GM19328 (cell line): Measurements from ENCODE around the gene TMEM44.
A peak's percentile ranks its signal among the peaks of the same experiment; 100 is the strongest.
"Not testable (repeated sequence)": the region's sequence is repeated elsewhere in the genome, so short reads cannot be mapped to it uniquely, and the experiment has no call there.

Experiments used
- ATAC-seq: cut with Tn5 transposase; IDR thresholded peaks from one replicate; pipeline ENCODE4 v1.9.1; 2021; ENCODE audit warnings: mild to moderate bottlenecking, moderate library complexity; ENCODE audit not compliant: unreplicated experiment

Gene TMEM44

GRCh38 chr3:194612221-194612620 lies 21.0 kb downstream of the TMEM44 start:
- no peak for ATAC-seq

GRCh38 chr3:194610689-194611088 lies 22.5 kb downstream of the TMEM44 start:
- ATAC-seq, result no peak

- no peak for ATAC-seq
These were observed 23.6 kb downstream of the TMEM44 start for GRCh38 chr3:194609601-194610000.

GRCh38 chr3:194608981-194609380 lies 24.2 kb downstream of the TMEM44 start:
- no peak for ATAC-seq

DNA sequence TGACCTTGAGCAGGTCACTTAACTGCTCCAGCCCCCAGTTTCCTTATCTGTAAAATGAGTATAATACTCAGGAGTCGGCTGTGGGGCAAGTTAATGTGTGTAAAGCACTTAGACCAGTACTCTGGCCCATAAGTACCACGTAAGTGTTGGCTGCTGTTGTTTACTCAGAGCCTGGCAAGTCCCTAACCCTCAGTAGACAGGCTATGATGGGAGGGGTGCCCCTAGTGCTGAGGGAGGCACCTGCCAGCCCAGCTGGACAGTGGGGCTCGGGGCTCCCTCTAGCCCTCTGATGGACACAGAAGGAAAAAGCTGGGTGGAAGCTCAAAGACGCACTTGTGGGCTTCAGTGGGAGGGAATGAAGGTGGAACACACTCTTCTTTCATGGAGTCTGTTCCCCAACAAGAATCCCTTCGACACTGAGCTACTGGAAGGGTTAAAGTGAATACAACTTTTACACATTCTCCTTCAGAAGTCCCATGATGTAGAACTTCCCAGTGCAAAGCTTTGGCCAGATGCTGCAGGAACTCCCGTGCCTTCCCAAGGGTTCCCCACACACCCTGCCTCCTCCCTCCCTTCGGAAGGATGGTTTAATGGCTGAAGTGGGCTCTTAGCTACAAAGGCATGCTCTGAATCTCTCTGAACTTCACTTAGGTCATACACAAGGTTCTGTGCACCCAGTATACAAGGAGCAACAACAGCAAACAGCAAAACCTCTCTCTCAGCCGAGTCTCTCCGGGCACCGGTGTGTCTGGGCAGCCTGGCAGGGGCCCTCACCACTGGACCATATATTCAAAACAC lies 25.4 kb downstream of the TMEM44 start:
- no peak for ATAC-seq

GRCh38 chr3:194606941-194607340 lies 26.3 kb downstream of the TMEM44 start:
- ATAC-seq, result no peak

DNA sequence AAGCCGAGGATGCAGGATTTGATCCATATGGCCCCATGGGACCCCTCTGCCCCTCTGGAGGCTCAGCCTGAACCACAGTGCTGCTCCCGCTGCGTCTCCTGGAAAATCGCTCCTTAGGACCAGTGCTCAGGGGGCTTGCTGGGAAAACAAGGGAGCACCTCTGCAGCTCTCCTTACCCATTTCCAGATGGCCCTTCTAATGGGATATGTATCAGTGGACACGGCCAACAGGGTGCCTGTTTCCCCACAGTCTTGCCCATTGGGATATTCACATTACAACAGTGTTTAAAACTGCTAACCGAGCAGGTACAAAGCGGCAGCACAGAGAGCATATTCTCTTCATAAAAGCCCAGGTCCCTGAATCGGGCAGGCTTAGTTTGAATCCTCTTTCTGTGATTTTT lies 27.1 kb downstream of the TMEM44 start:
- no peak for ATAC-seq

DNA sequence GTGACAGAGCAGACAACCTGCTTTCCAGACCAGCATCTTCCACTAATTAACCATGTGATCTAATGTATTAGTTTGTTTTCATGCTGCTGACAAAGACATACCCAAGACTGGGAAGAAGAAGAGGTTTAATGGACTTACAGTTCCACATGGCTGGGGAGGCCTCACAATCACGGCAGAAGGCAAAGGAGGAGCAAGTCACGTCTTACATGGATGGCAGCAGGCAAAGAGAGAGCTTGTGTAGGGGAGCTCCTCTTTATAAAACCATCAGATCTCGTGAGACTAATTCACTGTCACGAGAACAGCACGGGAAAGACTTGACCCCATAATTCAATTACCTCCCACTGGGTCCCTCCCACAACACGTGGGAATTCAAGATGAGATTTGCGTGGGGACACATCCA lies 27.9 kb downstream of the TMEM44 start:
- not testable (repeated sequence) for ATAC-seq

- no peak for ATAC-seq
These were observed 28.4 kb downstream of the TMEM44 start for GRCh38 chr3:194604837-194605236.

DNA sequence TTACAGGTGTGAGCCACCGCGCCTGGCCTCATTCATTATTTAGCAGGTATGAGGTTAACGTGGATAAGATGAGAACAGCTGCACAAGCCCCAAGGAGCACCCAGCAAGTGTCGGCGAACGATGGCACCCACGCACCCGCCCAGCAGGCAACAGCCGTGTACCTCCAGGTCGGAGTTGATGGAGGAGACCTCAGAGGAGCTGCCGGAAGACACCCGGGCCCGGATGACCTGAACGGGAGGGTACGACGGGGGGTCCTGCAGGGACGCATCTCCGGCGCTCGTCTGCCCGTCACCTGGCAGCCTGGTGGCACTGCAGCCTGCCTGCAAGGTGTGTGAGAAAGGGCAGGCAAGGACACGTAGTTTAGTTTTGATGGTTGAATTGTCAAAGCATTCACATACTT lies 29.1 kb downstream of the TMEM44 start:
- no peak for ATAC-seq

DNA sequence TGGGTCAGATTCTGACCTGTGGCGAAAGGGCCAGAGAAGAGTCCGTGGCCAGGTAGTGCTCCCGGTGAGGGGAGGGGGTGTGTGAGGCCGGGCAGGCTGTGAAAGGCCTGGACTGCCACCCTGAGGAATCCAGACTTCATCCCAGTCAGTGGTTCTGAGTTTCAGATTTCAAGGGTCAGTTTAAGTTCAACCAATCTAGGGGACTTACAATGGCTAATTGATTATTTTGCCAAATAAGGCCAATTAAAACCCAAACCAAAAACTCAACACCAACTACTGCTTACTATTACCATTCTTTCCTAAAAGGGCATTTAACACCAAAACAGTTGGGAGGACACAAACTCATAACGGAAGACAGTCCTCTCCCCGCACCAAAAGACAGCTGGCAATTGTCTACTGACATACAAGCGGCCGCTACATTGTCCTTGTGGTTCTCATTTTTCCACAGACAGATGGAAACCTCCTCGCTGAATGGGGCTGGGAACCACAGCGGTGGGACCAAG lies 30.5 kb downstream of the TMEM44 start:
- ATAC-seq, result no peak

DNA sequence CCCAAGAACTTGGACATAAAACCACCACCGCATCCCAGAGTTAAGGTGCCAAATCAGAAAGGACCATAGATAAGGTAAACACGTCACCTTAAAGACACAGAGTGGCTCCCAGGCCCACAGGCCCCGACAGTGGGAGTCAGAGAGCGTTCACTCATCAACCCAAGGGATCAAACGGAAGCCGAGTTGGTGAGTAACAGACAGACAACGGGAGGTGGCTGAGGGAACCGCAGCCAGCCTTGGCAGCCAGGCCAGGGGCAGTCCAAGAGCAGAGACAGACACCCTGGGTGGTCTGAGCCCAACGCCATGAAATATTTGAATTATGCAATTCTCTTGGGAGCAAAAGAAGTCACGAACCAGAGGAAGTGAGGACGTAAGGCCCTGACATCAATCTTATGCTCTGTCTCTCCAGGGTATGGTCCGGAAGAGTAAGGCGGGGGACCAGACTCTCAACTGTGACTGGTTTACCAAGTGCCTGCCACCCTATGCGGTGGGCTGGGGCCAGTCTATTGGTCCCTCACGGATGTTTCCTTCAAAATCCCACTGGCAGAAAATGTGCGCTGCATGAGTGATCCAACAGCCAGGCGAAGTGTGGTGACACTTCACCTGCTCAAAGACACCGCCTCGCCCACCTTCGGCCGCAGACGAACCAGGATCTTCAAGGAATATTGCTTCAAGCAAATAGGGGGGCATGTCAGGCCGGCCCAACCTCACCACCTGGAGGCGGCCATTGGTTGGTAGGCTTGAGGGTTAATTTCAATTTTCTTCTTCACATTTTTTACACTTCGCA lies 34.3 kb downstream of the TMEM44 start:
- ATAC-seq, result no peak

GRCh38 chr3:194596906-194597305 lies 36.3 kb downstream of the TMEM44 start:
- ATAC-seq, result no peak

GRCh38 chr3:194592798-194593752 lies 40.1 kb downstream of the TMEM44 start:
- no peak for ATAC-seq

DNA sequence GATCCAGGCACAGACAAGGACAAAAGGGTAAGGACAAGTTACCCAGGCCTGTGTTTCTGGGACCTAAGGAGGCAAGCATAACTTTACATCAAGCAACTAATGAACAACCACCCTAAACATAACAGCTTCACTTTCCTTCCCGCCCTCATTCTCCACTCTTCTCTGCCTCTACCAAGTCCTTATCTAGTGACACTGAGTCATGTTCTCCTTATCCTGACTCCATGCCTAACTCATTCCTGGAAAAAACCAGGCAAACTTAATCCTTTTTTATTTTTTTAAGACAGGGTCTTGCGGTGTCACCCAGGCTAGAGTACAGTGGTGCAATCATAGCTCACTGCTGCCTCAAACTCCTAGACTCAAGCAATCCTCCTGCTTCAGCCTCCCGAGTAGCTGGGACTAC lies 44.5 kb downstream of the TMEM44 start:
- no peak for ATAC-seq

- ATAC-seq, result no peak
These were observed 45.0 kb downstream of the TMEM44 start for GRCh38 chr3:194588236-194588635.

- no peak for ATAC-seq
These were observed 45.7 kb downstream of the TMEM44 start for GRCh38 chr3:194587438-194587931.

DNA sequence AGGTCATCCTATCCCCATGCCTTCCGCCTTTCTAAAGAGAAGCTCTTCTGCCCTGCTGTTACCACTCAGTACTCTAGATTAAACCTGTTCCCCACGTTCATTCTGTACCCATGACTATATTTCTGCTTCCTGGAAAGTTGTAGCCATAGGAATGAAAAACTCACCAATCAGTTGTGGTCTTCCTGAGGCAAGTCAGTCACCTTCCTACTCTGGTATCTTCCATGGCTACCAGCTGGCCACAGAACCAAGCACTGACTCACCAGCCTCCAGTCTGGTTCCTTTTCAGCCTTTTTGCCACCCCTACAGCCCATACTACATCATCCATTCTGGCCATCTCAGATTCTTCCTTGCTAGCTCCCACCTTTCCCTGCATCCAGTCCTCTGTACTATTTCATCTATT lies 46.4 kb downstream of the TMEM44 start:
- no peak for ATAC-seq

- ATAC-seq, result no peak
These were observed 47.3 kb downstream of the TMEM44 start for GRCh38 chr3:194585880-194586281.

DNA sequence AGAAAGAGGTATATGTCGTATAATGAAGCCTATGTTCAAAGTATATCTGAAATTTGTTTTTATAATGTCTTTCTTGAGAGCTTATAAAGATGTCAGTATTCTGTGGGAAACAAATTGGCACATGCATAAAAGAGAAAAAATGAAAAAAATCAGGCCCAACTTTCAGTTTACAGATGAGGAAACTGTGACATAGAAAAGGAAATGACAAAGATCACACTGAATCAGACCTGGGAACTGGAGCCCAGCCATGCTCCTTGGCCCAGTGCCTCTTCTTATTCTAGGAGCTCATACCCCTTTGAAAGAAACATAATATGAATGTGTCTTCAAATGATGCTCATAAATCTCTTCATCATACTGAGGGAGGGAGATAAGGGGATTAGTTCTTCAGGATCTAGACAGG lies 48.4 kb downstream of the TMEM44 start:
- ATAC-seq, result no peak

DNA sequence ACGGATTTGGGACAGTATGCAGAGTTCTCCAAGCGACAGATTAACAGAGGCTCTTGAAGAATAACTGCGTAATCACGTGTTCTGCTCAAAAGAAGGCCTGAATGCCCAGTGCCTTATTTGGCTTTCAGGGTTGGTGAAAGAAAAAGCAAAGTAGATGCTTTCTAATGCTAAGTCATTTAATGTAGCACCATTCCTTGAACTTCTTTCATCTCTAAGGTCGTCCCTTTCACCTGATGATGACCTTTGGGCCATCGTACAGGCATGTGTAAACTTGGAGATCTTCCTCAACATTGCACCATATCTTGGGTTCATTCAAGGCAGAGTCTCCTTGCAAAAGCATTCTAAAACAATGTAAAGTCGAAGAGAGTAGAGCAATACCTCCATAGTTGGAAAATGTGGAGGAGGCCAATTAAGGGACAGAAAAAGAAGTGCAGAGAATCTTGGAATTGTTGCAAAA lies 48.9 kb downstream of the TMEM44 start:
- peak; percentile 12 for ATAC-seq
